ENCODE measurements around the gene FAM200A. TPM values are rescaled to one million over a fixed set of nuclear protein-coding genes. Genes with fewer than 3 reads are reported as not detected.
A peak's percentile ranks its signal among the peaks of the same experiment; 100 is the strongest.

Gene FAM200A
- total and polyA plus RNA-seq, 2 of the 13 experiments (the other 11 are each of a cell fraction or from before 2014, with no cell fraction given), result 4.7 to 6.3 TPM

DNA sequence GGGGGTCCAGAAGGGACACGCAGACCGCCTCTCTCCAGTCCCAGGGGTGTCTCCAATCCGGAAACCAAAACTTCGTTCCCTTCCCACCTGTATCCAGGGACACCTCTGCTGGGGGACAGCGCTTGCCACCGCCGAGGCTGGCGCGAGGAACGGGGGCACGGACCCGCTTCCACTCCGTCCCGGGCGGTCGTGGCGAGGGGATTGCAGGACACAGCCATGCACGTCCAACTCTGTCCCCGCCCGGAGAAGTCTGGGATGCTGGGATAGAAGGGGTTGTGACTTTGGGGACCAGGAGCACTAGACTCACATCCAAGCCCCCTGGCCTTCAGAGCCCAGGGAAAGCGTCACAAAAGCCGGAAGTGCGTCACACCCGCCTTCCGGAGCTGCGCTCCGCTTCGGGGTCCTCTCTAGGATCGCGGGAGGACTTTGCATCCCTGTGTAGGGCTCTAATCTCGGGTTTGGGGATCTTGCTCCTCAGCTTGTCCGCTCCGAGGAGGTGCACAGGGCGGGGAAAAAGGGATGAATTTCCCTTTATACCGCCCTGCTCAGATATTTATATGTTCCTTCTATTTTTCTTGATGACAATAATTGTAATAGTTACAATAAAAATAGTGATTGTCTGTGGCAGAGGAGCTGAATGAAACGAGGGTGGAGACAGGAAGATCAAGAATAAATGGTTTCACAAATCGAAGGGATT lies at the start of gene FAM200A (continued):
- TF ChIP-seq, protein P1, sequence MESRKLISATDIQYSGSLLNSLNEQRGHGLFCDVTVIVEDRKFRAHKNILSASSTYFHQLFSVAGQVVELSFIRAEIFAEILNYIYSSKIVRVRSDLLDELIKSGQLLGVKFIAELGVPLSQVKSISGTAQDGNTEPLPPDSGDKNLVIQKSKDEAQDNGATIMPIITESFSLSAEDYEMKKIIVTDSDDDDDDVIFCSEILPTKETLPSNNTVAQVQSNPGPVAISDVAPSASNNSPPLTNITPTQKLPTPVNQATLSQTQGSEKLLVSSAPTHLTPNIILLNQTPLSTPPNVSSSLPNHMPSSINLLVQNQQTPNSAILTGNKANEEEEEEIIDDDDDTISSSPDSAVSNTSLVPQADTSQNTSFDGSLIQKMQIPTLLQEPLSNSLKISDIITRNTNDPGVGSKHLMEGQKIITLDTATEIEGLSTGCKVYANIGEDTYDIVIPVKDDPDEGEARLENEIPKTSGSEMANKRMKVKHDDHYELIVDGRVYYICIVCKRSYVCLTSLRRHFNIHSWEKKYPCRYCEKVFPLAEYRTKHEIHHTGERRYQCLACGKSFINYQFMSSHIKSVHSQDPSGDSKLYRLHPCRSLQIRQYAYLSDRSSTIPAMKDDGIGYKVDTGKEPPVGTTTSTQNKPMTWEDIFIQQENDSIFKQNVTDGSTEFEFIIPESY (CRISPR knock-in tag; IDR thresholded peaks at IDR 0.05), result peak; percentile 9; the same call in 1 of the 2 replicates
- TF ChIP-seq TOPORS (CRISPR knock-in tag; IDR thresholded peaks at IDR 0.05), result no peak
- TF ChIP-seq ZFP1 (CRISPR knock-in tag; IDR thresholded peaks at IDR 0.05), result 0 out of 2 replicates have a peak, but pooled peaks have one; percentile 55
- TF ChIP-seq, protein P2, sequence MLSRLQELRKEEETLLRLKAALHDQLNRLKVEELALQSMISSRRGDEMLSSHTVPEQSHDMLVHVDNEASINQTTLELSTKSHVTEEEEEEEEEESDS (CRISPR knock-in tag; IDR thresholded peaks at IDR 0.05; ENCODE audit: borderline replicate concordance), result no peak
- peak; percentile 82 for TF ChIP-seq TARDBP (CRISPR knock-in tag; IDR thresholded peaks at IDR 0.05)
- peak; percentile 64 for TF ChIP-seq RBFOX2 (IDR thresholded peaks at IDR 0.05; ENCODE audit: low read depth, low read length)
- peak in 1 of 2 experiments; percentile 35; a peak in 1 of 4 replicates for TF ChIP-seq KLF16 (CRISPR knock-in tag; IDR thresholded peaks at IDR 0.05)
- TF ChIP-seq KDM3A (CRISPR knock-in tag; IDR thresholded peaks at IDR 0.05; ENCODE audit: low read depth), result peak; percentile 79; the same call in 1 of the 2 replicates
- no peak for TF ChIP-seq NFIB (CRISPR knock-in tag; IDR thresholded peaks at IDR 0.05; ENCODE audit: borderline replicate concordance)
- 0 out of 2 replicates have a peak, but pooled peaks have one; percentile 47 for TF ChIP-seq DR1 (CRISPR knock-in tag; IDR thresholded peaks at IDR 0.05)
- peak; percentile 60 for TF ChIP-seq ZNF781 (CRISPR knock-in tag; IDR thresholded peaks at IDR 0.05; ENCODE audit: borderline replicate concordance, not compliant biosample characterization)
- peak; percentile 42; the same call in 1 of the 2 replicates for TF ChIP-seq HNF4A (CRISPR knock-in tag; IDR thresholded peaks at IDR 0.05)
- peak; percentile 34; the same call in 1 of the 2 replicates for TF ChIP-seq HNF4G (IDR thresholded peaks at IDR 0.05; ENCODE audit: borderline replicate concordance, low read depth, low read length)
- no peak for TF ChIP-seq HNF4G (CRISPR knock-in tag; IDR thresholded peaks at IDR 0.05; ENCODE audit: borderline replicate concordance, low read depth)
- TF ChIP-seq SYNCRIP (IDR thresholded peaks at IDR 0.05; ENCODE audit: insufficient read depth, low read depth, low read length), result no peak
- 0 out of 2 replicates have a peak, but pooled peaks have one; percentile 65 for TF ChIP-seq BRD4 (CRISPR knock-in tag; IDR thresholded peaks at IDR 0.05)
- TF ChIP-seq GATAD1 (CRISPR knock-in tag; IDR thresholded peaks at IDR 0.05), result peak; percentile 97
- TF ChIP-seq ZNF616 (CRISPR knock-in tag; IDR thresholded peaks at IDR 0.05; ENCODE audit: low read depth), result 0 out of 2 replicates have a peak, but pooled peaks have one; percentile 61
- 0 out of 2 replicates have a peak, but pooled peaks have one; percentile 62 for TF ChIP-seq ZSCAN25 (CRISPR knock-in tag; IDR thresholded peaks at IDR 0.05)
- TF ChIP-seq EED (CRISPR knock-in tag; IDR thresholded peaks at IDR 0.05), result no peak; the same call in 1 of the 2 replicates
- peak; percentile 66; the same call in 1 of the 2 replicates for TF ChIP-seq ZNF703 (CRISPR knock-in tag; IDR thresholded peaks at IDR 0.05; ENCODE audit: borderline replicate concordance)
- TF ChIP-seq, protein P3, sequence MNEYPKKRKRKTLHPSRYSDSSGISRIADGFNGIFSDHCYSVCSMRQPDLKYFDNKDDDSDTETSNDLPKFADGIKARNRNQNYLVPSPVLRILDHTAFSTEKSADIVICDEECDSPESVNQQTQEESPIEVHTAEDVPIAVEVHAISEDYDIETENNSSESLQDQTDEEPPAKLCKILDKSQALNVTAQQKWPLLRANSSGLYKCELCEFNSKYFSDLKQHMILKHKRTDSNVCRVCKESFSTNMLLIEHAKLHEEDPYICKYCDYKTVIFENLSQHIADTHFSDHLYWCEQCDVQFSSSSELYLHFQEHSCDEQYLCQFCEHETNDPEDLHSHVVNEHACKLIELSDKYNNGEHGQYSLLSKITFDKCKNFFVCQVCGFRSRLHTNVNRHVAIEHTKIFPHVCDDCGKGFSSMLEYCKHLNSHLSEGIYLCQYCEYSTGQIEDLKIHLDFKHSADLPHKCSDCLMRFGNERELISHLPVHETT (CRISPR knock-in tag; conservative IDR thresholded peaks at IDR 0.05), result 0 out of 2 replicates have a peak, but pooled peaks have one; percentile 55
- TF ChIP-seq, protein P4, sequence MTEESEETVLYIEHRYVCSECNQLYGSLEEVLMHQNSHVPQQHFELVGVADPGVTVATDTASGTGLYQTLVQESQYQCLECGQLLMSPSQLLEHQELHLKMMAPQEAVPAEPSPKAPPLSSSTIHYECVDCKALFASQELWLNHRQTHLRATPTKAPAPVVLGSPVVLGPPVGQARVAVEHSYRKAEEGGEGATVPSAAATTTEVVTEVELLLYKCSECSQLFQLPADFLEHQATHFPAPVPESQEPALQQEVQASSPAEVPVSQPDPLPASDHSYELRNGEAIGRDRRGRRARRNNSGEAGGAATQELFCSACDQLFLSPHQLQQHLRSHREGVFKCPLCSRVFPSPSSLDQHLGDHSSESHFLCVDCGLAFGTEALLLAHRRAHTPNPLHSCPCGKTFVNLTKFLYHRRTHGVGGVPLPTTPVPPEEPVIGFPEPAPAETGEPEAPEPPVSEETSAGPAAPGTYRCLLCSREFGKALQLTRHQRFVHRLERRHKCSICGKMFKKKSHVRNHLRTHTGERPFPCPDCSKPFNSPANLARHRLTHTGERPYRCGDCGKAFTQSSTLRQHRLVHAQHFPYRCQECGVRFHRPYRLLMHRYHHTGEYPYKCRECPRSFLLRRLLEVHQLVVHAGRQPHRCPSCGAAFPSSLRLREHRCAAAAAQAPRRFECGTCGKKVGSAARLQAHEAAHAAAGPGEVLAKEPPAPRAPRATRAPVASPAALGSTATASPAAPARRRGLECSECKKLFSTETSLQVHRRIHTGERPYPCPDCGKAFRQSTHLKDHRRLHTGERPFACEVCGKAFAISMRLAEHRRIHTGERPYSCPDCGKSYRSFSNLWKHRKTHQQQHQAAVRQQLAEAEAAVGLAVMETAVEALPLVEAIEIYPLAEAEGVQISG (CRISPR knock-in tag; IDR thresholded peaks at IDR 0.05), result peak; percentile 100
- TF ChIP-seq ELF3 (CRISPR knock-in tag; IDR thresholded peaks at IDR 0.05), result peak; percentile 52; the same call in 1 of the 2 replicates

Measured in HepG2 (cell line).